Renal pelvis (tissue), 4 donors: ENCODE measurements around the gene NRCAM. TPM values are rescaled to one million over a fixed set of nuclear protein-coding genes. Genes with fewer than 3 reads are reported as not detected.

Source experiments
- DNase-seq: peaks from one replicate; pipeline ENCODE4 v3.0.0-alpha.2; 2013
- polyA plus RNA-seq, 3 donors: library from polyadenylated mRNA; unstranded; fragments of 120-200 nt; gene quantifications; one replicate each; pipeline ENCODE4 v1.2.1, GENCODE V29; 2013; ENCODE audit not compliant: insufficient read length in 3 of 3

NRCAM gene
- polyA plus RNA-seq, 3 donors: 18.2 to 24.8 (median 20.4) TPM

DNA sequence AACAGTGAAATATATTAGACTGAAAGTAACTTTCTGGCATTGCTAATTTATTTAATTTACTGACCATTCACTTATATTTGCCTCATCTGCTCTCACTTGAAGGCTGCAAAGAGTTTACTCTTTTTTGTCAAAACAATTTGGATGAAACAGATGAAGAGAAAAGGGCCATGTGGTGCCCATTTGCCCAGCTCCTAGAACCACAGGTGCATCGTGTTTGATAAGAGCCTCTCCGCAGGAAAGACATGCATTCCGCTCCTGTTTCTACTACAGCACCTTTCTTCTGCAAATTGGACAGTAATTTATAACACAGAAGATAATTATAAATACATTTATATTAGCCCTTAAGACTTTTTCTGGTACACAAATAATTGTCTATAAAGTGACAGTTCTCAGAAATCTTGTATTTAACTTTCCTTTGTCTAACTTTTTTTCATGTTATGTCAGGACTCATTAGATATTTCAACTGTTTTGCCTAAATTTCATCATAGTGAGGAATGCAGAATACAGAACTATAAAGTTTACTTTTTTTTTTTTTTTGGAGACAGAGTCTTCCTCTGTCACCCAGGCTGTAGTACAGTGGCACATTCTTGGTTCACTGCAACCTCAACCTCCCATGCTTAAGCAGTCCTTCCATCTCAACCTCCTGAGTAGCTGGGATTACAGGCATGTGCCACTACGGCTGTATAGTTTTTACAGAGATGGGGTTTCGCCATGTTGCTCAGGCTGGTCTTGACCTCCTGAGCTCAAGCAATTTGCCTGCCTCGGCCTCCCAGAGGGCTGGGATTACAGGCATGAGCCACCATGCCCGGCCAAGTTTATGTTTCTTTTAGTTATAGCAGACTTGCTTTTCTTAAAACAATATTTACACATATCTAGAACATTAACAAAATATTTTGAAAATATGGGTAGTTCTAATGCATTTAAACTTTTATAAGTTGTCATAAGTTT, 326.9 kb downstream of the NRCAM start:
- DNase-seq: no peak

DNA sequence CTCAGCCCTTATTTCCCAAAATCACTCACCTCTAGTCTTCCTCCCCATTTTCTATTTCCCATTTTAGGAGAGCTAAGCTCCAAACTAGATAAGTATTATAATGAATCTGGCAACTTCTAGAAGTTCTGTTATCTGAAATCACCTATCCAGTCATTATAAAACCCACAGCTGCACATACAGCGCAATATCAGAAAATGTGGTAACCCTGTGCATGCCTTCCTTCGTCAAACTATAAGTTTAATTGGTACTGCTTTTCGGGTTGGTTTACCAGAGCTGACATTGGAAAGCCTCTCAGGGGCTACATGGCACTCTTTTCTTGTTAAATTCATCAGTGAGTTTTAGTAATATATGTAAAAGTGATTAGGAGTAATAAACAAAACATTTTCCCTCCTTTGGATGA, 327.7 kb downstream of the NRCAM start:
- no peak for DNase-seq

DNA sequence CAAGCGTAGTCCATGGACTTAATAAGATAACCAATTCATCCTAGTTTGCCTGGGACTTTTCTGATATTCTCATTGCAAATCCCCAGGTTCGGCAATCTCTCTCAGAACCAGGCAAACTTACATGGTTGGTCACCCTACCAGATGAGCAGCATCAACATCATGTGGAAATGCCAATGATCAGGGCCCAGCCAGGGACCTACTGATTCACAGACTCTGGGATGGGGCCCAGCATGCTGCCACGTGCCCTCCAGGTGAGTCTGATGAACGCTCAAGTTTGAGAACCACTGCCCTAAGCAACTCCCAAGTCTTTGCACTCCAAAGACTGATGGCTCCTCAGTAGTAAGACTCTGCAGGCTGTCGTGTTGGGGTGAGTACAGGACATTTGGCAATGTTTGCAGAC, 328.8 kb downstream of the NRCAM start:
- no peak for DNase-seq

DNA sequence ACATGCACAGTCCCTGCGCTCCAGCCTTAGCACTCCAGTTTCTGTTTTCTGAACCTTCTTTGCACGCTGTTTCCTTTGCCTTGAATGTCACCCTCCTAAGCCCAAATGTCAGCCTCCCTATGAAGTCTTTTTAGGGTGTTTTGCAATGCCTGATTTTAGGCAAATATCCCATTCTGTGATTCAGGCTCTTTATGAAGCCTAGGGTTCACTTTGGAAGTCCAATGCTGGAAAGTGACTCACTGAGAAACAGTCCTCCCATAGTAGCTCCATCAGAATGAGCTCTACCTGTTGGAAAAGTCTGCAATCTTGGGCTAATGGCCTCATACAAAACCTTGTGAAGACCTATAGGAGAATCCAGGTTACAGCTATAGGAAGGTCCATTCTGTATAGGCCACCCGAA, 331.4 kb downstream of the NRCAM start:
- no peak for DNase-seq

DNA sequence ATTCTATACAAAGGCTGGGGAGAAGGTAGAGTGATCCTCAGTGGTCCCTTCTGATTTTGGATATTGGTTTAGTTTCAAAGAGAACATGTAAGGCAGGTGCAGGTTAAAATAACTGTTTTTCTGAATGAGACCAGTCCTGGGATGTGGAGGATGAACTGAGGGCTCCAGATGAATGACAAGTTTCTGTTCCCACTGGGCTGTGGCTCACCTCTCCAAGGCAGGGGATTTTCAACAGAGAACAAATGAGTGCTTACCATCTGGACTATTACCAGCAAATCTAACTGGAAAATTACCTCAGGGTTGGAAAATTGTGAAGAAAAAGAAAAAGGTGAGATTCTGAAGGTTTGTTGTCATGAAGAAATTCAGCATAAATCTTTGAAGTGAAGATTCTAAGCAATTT, 334.1 kb downstream of the NRCAM start:
- no peak for DNase-seq

DNA sequence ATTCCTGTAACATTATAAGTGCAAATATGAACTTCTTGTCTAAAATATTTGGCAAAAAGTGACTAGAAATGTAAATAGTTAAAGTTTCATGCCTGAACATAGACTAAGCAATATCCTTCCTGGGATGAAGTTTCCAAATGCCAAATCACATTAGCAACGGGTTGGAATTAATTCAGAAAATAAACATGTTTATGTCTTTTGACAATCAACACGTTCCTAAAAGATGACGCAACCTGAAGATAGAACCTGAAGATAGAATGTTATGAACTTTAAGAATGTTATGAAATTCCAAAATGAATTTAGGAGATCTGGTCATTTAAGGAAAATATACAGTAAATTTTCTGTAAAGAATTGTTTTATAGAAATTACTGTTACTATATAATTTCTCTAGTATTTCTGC, 335.3 kb downstream of the NRCAM start:
- DNase-seq: no peak

DNA sequence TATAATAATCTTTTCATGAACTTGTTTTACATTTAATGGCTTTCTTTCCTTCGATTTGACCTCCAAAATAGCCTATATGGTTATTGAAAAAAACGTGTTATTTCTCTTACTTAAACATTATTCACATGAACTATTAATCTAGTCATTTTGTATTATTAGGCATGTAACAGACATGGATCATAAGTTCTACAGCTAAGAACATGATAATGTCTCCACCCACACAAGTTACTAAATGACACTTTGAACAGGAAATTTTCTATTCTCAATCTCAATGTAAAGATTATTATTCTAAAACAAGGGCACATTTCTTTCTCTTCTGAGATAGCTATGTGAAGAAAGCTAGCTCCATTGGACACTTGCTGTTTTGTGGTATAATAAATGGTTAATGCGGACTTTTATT, 336.0 kb downstream of the NRCAM start:
- DNase-seq: no peak

DNA sequence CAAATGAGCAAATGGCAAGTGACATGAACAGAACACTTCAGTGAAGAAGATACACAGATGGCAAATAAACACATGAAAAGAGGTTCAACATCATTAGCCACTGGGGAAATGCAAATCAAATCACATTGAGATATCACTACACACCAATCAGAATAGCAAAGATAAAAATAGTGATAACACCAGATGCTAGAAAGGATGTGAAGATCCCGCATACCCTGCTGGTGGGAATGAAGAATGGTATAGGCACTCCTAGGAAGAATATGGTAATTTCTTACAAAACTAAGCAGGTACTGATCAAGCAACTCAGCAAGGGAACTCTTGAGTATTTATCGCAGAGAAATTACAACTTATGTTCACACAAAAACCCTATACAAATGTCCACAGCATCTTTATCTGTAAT, 337.3 kb downstream of the NRCAM start:
- DNase-seq: no peak

DNA sequence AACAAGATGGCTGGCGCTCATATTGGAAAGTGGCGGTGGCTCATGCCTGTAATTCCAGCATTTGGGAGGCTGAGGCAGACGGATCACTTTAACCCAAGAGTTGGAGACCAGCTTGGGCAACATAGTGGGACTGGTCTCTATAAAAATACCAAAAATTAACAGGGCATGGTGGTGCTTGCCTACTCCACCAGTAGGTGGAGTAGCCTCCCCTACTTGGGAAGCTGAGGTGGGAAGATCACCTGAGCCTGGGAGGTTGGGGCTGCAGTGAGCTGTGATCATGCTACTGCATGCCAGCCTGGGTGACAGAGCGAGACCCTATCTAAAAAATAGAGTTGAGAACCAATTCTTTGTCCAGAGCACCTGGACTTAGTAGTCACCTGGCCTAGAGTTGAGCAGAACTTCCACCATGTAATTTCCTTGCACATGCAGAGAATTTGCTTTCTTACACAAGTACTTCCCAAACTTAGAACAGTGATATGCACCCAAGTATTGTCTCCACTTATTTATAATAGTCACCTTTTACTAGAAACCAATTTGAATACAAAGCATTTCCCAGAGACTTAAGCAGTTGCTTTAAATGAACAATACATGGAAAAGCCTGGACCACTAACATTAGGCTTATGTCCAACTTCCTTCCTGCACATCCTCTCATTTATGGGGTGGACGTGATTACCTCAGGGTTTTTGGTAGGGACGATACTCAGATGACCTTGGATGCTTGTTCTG, 342.0 kb downstream of the NRCAM start:
- no peak for DNase-seq

DNA sequence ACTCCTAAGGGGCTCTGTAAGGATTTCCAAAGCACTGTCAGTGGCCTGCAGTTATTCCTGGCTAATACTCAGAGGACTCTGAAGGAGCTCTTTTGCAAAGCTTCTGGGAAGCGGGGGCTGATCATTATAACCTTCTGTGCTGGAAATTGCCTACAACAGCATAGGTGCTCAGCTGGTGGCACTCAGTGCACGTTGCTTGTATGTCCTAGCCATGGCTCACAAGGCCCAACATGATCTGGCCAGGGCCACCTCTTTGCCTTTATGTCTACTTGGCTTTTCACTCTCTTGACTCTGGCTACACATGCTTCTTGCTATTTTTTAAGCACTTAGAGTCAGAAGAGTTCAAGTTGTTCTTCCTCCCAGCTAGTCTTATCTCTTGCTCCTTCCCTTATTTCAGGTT, 343.6 kb downstream of the NRCAM start:
- DNase-seq: no peak

DNA sequence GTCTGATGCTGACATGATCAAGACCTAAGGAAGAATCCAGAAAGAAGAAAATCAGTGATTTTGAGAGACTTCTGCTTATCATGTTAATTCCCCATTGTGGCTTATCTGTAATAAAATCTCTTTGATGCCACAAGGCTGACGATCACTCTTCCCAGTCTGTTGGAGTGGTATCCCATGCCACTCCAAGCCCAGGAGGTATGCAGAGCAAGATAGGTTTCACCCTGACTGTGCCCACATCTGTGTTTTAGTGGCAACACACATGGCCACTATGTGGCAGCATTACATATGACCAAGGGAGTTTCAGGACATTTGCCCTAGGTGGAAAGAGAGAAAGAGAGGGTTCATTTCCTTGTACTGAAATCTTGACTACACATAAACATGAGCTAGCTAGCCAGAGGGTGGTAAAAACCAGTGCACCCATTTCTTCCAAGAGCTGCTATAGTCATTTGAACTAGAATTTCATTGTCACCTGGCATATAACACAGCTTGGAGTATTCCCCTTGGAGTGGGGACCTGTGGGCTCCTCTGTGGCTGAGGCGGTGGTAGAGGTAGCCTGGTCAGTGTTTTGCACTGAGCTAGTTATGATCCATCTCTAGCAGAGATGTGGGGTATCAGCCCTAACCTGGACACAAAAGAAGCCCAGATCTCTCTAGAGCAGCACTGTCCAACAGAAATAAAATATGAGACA, 346.9 kb downstream of the NRCAM start:
- no peak for DNase-seq

DNA sequence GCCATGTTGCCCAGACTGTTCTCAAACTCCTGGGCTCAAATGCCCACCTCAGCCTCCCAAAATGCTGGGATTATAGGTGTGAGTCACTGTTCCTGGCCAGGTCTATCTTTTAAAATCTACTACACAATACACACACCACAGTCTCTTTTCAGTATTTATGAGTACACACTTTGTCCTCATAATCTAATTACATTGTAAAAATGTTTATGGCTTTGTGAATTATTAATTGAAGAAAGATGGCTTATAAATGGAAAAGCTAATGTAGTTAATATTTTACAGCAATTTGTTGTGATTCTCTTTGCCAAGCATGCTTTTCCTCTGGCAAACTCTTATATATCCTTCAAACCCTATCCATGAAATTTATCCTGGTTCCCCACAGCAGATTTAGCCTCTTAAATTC, 348.1 kb downstream of the NRCAM start:
- no peak for DNase-seq

DNA sequence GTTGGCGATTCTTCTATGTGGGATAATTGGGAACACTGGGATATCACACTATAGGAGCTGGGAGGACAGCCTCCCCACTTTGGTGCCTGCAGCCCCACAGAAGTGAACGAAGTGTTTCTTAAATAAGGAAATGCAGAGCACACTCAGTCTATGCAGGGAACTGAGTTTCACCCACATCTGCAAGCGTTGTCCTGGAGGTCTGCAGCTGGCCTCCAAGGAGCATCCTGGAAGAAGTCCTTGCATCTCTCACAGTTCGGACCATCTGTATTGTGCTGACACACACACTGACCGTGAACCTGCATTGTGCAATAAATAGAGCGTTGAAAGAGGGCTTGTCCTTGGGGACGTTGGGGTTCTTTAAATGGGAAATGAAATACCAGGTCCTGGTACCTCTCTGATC, 351.9 kb downstream of the NRCAM start:
- no peak for DNase-seq

DNA sequence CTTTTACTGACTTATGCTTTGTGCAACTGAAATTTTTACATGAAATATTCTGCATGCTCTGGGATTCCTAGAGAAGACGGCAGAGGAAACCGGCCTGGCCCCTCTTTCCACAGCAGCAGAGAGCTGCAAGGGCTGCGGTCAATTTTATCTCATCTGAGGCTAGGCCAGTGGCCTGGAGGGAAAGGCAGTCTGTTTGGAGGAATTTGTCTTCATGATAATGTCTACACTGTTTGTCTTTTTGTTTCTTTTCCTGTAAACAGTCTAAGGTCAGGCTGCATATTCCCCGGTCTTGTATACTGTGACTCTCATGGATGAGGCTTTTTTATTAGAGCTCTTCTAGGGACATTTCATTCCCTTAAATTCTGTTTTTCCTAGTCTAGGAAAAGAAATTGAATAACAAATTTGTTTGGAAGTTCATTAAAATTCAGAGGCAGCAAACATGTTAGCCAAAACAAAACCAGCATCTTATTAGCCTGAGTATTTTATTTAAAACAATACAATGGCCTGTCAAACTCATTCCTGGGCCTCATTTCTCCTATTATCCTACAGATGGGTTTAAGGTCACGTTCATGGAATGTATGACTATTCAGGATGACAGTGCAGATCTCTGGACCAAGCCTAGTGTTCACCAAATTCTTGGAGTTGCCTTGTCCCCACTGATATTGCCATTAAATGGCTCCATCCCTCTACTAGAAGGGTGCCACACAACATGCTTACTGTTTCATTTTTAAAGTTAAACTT, 352.5 kb downstream of the NRCAM start:
- no peak for DNase-seq

DNA sequence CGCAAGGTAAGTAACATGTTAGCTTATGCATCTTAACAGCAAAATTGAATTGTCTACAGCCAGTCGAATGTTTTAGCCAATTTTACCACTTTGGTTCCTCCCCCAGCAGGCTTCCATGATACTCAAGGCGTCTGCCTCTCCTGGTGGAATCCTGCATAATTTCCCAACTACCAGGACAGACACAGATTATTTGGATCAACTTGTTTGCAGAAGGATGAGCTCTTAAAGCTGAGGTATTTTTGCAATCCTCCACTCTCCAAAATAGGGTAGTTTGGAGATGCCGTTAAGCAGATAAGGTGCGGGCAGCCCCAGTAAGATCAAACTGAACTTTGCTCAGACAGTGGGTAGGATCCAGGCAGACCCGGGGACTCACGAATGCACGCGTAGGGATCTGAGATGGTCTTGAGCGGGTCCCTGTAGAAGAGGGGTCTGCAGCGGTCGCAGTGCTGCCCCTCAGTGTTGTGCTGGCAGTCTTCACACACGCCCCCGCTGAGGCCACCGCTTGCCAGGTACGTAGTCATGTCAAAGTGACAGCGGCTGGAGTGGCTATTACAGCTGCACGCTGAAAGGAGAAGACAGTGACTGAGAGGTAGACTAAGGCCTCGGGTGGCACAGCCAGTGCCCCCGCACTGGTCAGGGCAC, 353.4 kb downstream of the NRCAM start:
- no peak for DNase-seq

DNA sequence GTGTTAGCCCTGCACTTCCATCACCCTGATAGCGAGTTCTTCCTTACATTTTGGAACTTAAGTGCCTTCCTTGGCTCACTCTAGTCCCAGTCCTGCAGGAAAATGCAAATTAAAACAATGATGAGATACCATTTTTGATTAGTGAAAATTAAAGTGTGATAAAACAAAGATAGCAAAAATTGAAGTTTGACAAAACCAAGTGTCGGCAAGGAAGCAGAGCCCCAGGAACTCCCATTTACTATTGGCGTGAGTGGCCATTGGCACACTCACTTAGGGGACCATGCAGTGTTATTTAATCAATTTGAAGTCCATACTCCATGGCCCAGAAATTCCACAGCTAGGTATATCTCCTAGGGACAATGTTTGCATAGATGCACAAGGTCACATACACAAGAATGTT, 354.5 kb downstream of the NRCAM start:
- DNase-seq: no peak

DNA sequence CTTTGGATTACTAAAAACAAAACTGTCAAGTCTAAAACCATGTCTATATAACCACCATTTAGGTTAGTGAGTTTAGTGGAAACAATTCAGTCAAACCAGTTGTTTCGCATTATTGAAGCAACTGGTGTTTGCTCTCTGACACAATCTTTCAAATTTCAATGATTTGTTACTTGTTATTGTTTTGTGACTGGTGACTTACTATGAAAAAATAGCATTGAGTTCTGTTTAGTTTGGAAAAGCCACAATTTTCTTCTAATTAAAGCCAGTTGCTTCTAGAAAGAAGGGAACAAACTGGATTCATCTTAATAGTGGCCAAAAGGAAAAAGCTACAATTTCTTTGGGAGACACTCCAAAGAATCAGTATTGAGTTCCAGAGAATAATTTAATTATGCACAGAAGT, 356.5 kb downstream of the NRCAM start:
- DNase-seq: peak; percentile 42

DNA sequence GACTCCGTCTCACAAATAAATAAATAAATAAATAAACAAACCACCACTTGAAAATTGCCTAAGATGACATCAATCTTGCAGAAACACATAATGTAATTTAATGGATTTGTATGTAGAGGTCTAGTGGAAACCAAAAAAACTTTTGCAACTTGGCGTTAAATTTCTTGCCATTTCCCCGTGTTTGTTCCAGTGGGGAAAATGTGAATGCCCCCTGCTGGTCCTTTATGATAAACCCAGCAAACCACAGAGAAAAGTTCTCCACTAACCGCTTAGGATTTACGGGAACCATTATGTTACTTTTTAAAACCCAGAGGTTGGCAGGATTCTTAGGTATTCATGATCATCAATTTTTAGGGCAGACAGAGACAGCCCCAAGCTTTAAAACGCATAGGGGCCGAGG, 358.5 kb downstream of the NRCAM start:
- DNase-seq: no peak
